HepG2 (cell line): ENCODE results near the gene HES1. TPM values are rescaled to one million over a fixed set of nuclear protein-coding genes. Genes with fewer than 3 reads are reported as not detected.
A peak's percentile ranks its signal among the peaks of the same experiment; 100 is the strongest.

Source experiments
- AGO2 ChIP-seq: fragments of 200-400 bp; formaldehyde crosslinking; optimal IDR thresholded peaks from 2 replicates; pipeline ENCODE3; 2017; ENCODE audit warnings: mild to moderate bottlenecking, low read depth, low read length, moderate library complexity
- HES4 ChIP-seq: sonication (generic); formaldehyde crosslinking; IDR thresholded peaks from 2 replicates; pipeline ENCODE4 v1.9.0; 2021; ENCODE audit warnings: mild to moderate bottlenecking, missing genetic modification reagents, borderline replicate concordance
- KDM5B ChIP-seq: sonication (generic); formaldehyde crosslinking; IDR thresholded peaks from 2 replicates; pipeline ENCODE4 v1.4.0; 2020; ENCODE audit warnings: missing genetic modification reagents, mild to moderate bottlenecking, borderline replicate concordance
- MYNN ChIP-seq: sonication (generic); formaldehyde crosslinking; IDR thresholded peaks from 2 replicates; pipeline ENCODE4 v1.4.0; 2020; ENCODE audit warnings: mild to moderate bottlenecking, low read depth, missing genetic modification reagents
- NBN ChIP-seq: fragments of 450-650 bp; conservative IDR thresholded peaks from 2 replicates; pipeline ENCODE4 v1.6.1; 2017
- NCOA5 ChIP-seq: sonication (generic); formaldehyde crosslinking; IDR thresholded peaks from 2 replicates; pipeline ENCODE4 v1.4.0; 2020; ENCODE audit warnings: missing genetic modification reagents
- PHF5A ChIP-seq: IDR thresholded peaks from one replicate; pipeline ENCODE4 v1.6.1; 2018; ENCODE audit warnings: low read depth, missing genetic modification reagents; ENCODE audit not compliant: unreplicated experiment
- PITX1 ChIP-seq: sonication (generic); formaldehyde crosslinking; IDR thresholded peaks from 2 replicates; pipeline ENCODE4 v1.5.1; 2020; ENCODE audit warnings: mild to moderate bottlenecking, missing genetic modification reagents
- RARA ChIP-seq: IDR thresholded peaks from 2 replicates; pipeline ENCODE4 v1.6.1; 2016; ENCODE audit warnings: missing genetic modification reagents, missing compliant biosample characterization
- RORA ChIP-seq: sonication (generic); formaldehyde crosslinking; IDR thresholded peaks from 2 replicates; pipeline ENCODE4 v1.5.0; 2020; ENCODE audit warnings: mild to moderate bottlenecking, missing genetic modification reagents, moderate library complexity
- SIX4 ChIP-seq: sonication (generic); formaldehyde crosslinking; IDR thresholded peaks from 2 replicates; pipeline ENCODE4 v1.4.0; 2020; ENCODE audit warnings: missing genetic modification reagents
- THYN1 ChIP-seq: sonication (generic); formaldehyde crosslinking; IDR thresholded peaks from 2 replicates; pipeline ENCODE4 v1.8.1; 2023; ENCODE audit warnings: low read depth, mild to moderate bottlenecking, moderate library complexity, missing genetic modification reagents, borderline replicate concordance
- YEATS4 ChIP-seq: sonication (generic); formaldehyde crosslinking; IDR thresholded peaks from 2 replicates; pipeline ENCODE4 v1.4.0; 2020; ENCODE audit warnings: missing genetic modification reagents, borderline replicate concordance
- ZNF354B ChIP-seq: sonication (generic); formaldehyde crosslinking; IDR thresholded peaks from 2 replicates; pipeline ENCODE4 v1.8.0; 2022; ENCODE audit warnings: mild to moderate bottlenecking, missing genetic modification reagents
- ZNF607 ChIP-seq: sonication (generic); formaldehyde crosslinking; IDR thresholded peaks from 2 replicates; pipeline ENCODE4 v1.5.1; 2020; ENCODE audit warnings: missing genetic modification reagents, mild to moderate bottlenecking, borderline replicate concordance
- polyA plus RNA-seq, 8 experiments: library from polyadenylated mRNA; depleted of rRNA in 3 of 8; stranded (reverse) in 7 of 8; unstranded in 1 of 8; fragments of >200 nt; fragmentation: Illumina TruSeq in 4 of 8; extraction: Trizol in 4 of 8; gene quantifications; 2 replicates each; pipeline versions ENCODE4 v1.2.1 to v1.2.3, GENCODE V29; 2011 to 2016; ENCODE audit warnings: low read depth in 4 of 8, missing spikeins in 1 of 8, mixed read lengths in 1 of 8; ENCODE audit not compliant: insufficient read depth in 1 of 8
- total RNA-seq, 5 experiments: library from RNA; depleted of rRNA; stranded (reverse); fragments of >200 nt; fragmentation: Illumina TruSeq; extraction: Trizol; gene quantifications; 2 replicates each; pipeline ENCODE4 v1.2.3, GENCODE V29; 2016; ENCODE audit warnings: low read depth in 1 of 5
- TF ChIP-seq, protein P1 (sequence below): sonication (generic); formaldehyde crosslinking; IDR thresholded peaks from 2 replicates; pipeline ENCODE4 v1.5.0; 2020; ENCODE audit warnings: missing genetic modification reagents
- TF ChIP-seq, protein P2 (sequence below): IDR thresholded peaks from 2 replicates; pipeline ENCODE4 v1.6.1; 2016
- TF ChIP-seq, protein P3 (sequence below): IDR thresholded peaks from 2 replicates; pipeline ENCODE4 v1.6.1; 2016; ENCODE audit warnings: missing compliant biosample characterization, missing genetic modification reagents, borderline replicate concordance
- TF ChIP-seq, protein P4 (sequence below), 2 experiments: IDR thresholded peaks; 2 replicates each; pipeline ENCODE4 v1.6.1; 2011 to 2012; ENCODE audit warnings: low read length in 2 of 2, borderline replicate concordance in 1 of 2, low read depth in 1 of 2, mild to moderate bottlenecking in 1 of 2, moderate library complexity in 1 of 2
- TF ChIP-seq, protein P5 (sequence below): IDR thresholded peaks from 2 replicates; pipeline ENCODE4 v1.6.1; 2018; ENCODE audit warnings: missing genetic modification reagents

HES1 gene
- total and polyA plus RNA-seq, 2 of the 13 experiments (the other 11 are each of a cell fraction or from before 2014, with no cell fraction given), result 15.4 to 19.8 TPM

DNA sequence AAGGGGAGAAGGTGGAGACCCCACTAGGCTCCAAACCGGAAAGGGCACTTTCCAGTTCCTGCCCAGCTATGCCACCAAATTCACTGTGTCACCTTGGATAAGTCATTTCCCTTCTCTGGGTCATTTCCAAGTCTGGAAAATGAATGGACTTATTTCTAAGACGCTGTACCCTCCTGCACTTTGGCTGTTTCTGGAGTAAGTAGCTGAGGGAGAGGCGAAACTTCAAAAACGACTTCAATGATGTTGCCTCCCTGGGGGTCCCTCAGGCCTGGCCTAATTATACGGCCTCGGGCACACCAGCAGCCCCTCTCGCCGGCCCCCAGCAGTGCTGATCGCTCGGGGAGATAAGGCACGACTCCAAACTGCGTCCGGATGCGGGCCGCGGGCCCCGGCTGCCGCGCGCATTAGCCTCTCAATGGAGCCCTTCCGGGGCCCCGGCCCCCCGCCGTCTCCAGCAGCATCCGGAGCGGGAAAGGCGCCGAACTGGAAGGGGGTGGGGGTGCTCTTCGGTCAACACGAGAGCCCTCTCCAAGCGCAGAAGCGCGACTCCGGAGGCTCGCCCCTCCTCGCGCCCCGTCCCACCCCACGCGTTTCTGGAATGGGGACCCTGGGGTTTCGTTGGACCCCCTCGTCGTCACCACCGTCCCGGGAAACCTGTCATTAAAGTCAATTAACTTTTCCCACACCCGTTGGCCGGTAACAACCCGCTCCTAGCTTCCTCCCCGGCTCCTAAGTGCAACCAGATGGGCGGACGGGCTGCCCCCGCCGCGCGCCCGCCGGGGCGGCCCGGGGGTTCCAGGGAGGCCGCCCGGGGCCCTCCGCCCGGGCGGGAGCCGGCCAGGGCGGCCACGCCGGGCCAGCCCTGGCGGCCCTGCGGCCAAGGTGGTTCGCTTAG, 4.8 kb downstream of the HES1 start (continued):
- TF ChIP-seq, protein P1, sequence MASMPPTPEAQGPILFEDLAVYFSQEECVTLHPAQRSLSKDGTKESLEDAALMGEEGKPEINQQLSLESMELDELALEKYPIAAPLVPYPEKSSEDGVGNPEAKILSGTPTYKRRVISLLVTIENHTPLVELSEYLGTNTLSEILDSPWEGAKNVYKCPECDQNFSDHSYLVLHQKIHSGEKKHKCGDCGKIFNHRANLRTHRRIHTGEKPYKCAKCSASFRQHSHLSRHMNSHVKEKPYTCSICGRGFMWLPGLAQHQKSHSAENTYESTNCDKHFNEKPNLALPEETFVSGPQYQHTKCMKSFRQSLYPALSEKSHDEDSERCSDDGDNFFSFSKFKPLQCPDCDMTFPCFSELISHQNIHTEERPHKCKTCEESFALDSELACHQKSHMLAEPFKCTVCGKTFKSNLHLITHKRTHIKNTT (CRISPR knock-in tag), result no peak
- TF ChIP-seq, protein P2, sequence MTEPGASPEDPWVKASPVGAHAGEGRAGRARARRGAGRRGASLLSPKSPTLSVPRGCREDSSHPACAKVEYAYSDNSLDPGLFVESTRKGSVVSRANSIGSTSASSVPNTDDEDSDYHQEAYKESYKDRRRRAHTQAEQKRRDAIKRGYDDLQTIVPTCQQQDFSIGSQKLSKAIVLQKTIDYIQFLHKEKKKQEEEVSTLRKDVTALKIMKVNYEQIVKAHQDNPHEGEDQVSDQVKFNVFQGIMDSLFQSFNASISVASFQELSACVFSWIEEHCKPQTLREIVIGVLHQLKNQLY (CRISPR knock-in tag), result no peak
- TF ChIP-seq PITX1, result no peak
- TF ChIP-seq HES4 (CRISPR knock-in tag), result no peak
- TF ChIP-seq MYNN, result no peak
- peak; percentile 90 for TF ChIP-seq AGO2
- peak; percentile 58 for TF ChIP-seq YEATS4 (CRISPR knock-in tag)
- no peak for TF ChIP-seq RORA (CRISPR knock-in tag)
- TF ChIP-seq ZNF607 (CRISPR knock-in tag), result no peak
- TF ChIP-seq, protein P3, sequence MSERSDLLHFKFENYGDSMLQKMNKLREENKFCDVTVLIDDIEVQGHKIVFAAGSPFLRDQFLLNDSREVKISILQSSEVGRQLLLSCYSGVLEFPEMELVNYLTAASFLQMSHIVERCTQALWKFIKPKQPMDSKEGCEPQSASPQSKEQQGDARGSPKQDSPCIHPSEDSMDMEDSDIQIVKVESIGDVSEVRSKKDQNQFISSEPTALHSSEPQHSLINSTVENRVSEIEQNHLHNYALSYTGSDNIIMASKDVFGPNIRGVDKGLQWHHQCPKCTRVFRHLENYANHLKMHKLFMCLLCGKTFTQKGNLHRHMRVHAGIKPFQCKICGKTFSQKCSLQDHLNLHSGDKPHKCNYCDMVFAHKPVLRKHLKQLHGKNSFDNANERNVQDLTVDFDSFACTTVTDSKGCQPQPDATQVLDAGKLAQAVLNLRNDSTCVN (CRISPR knock-in tag), result no peak; the same call in 1 of the 2 replicates
- peak; percentile 43; the same call in 1 of the 2 replicates for TF ChIP-seq RARA (CRISPR knock-in tag)
- TF ChIP-seq, protein P4, sequence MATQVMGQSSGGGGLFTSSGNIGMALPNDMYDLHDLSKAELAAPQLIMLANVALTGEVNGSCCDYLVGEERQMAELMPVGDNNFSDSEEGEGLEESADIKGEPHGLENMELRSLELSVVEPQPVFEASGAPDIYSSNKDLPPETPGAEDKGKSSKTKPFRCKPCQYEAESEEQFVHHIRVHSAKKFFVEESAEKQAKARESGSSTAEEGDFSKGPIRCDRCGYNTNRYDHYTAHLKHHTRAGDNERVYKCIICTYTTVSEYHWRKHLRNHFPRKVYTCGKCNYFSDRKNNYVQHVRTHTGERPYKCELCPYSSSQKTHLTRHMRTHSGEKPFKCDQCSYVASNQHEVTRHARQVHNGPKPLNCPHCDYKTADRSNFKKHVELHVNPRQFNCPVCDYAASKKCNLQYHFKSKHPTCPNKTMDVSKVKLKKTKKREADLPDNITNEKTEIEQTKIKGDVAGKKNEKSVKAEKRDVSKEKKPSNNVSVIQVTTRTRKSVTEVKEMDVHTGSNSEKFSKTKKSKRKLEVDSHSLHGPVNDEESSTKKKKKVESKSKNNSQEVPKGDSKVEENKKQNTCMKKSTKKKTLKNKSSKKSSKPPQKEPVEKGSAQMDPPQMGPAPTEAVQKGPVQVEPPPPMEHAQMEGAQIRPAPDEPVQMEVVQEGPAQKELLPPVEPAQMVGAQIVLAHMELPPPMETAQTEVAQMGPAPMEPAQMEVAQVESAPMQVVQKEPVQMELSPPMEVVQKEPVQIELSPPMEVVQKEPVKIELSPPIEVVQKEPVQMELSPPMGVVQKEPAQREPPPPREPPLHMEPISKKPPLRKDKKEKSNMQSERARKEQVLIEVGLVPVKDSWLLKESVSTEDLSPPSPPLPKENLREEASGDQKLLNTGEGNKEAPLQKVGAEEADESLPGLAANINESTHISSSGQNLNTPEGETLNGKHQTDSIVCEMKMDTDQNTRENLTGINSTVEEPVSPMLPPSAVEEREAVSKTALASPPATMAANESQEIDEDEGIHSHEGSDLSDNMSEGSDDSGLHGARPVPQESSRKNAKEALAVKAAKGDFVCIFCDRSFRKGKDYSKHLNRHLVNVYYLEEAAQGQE (IDR thresholded peaks at IDR 0.05; ENCODE audit: borderline replicate concordance in 1 of 2, low read depth in 1 of 2, low read length in 2 of 2), result no peak
- no peak for TF ChIP-seq NBN
- TF ChIP-seq KDM5B (CRISPR knock-in tag), result peak; percentile 61; the same call in 1 of the 2 replicates
- no peak for TF ChIP-seq NCOA5 (CRISPR knock-in tag)
- TF ChIP-seq ZNF354B (CRISPR knock-in tag), result no peak
- TF ChIP-seq, protein P5, sequence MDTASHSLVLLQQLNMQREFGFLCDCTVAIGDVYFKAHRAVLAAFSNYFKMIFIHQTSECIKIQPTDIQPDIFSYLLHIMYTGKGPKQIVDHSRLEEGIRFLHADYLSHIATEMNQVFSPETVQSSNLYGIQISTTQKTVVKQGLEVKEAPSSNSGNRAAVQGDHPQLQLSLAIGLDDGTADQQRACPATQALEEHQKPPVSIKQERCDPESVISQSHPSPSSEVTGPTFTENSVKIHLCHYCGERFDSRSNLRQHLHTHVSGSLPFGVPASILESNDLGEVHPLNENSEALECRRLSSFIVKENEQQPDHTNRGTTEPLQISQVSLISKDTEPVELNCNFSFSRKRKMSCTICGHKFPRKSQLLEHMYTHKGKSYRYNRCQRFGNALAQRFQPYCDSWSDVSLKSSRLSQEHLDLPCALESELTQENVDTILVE (CRISPR knock-in tag), result no peak
- no peak for TF ChIP-seq THYN1 (CRISPR knock-in tag)
- TF ChIP-seq SIX4, result no peak
- no peak for TF ChIP-seq PHF5A (CRISPR knock-in tag)
